SU-DHL-6 (cell line): ENCODE measurements around the gene PTPRN2.

Experiments used
- H2AFZ ChIP-seq: fragments of 200-600 bp; sonication (generic); 2 replicates; pipeline ENCODE4 v1.6.1; 2014; ENCODE audit warnings: low read depth, mild to moderate bottlenecking, moderate library complexity, mixed read lengths, antibody characterized with exemption, low read length; ENCODE audit not compliant: severe bottlenecking
- H3F3A ChIP-seq: fragments of 200-600 bp; shearing (Covaris generic); 2 replicates; pipeline ENCODE4 v1.6.0; 2016; ENCODE audit warnings: antibody characterized with exemption, mild to moderate bottlenecking; ENCODE audit not compliant: insufficient read depth
- H3K27ac ChIP-seq: fragments of 200-600 bp; sonication (generic); 2 replicates; pipeline ENCODE4 v1.5.1; 2016; ENCODE audit warnings: low read depth, mild to moderate bottlenecking, low read length, moderate library complexity, mixed read lengths
- H3K27me3 ChIP-seq: fragments of 200-600 bp; sonication (generic), shearing (Covaris generic); 2 replicates; pipeline ENCODE4 v1.6.0; 2014; ENCODE audit warnings: mild to moderate bottlenecking, low read length
- H3K36me3 ChIP-seq: fragments of 200-600 bp; sonication (generic); 2 replicates; pipeline ENCODE4 v1.6.1; 2014; ENCODE audit warnings: mild to moderate bottlenecking, low read length, mixed read lengths
- H3K4me2 ChIP-seq: fragments of 300-600, 200-600 bp; shearing (Covaris generic), sonication (generic); 2 replicates; pipeline ENCODE4 v1.6.0; 2014; ENCODE audit warnings: low read length, low read depth, mild to moderate bottlenecking; ENCODE audit not compliant: poor library complexity, severe bottlenecking
- H3K4me3 ChIP-seq: fragments of 200-600 bp; sonication (generic); 2 replicates; pipeline ENCODE4 v1.5.1; 2014; ENCODE audit warnings: antibody characterized with exemption, low read length, mild to moderate bottlenecking, mixed read lengths; ENCODE audit not compliant: insufficient read depth, poor library complexity, severe bottlenecking
- H3K79me2 ChIP-seq: fragments of 200-600 bp; sonication (generic); 2 replicates; pipeline ENCODE4 v1.6.1; 2014; ENCODE audit warnings: mild to moderate bottlenecking, low read length, moderate library complexity; ENCODE audit not compliant: insufficient read depth
- H3K9ac ChIP-seq: fragments of 200-600 bp; sonication (generic); 2 replicates; pipeline ENCODE4 v1.7.0; 2014; ENCODE audit warnings: mild to moderate bottlenecking, low read length
- H3K9me2 ChIP-seq: fragments of 200-600 bp; sonication (generic); replicated peaks from 2 replicates; pipeline ENCODE4 v1.6.1; 2014; ENCODE audit warnings: low read length; ENCODE audit not compliant: insufficient read depth
- H3K9me3 ChIP-seq: fragments of 200-600 bp; sonication (generic); 2 replicates; pipeline ENCODE4 v1.6.1; 2014; ENCODE audit warnings: low read length, mixed read lengths; ENCODE audit not compliant: insufficient read depth
- H4K20me1 ChIP-seq: fragments of 200-600 bp; sonication (generic); 2 replicates; pipeline ENCODE4 v1.6.1; 2014; ENCODE audit warnings: low read depth, mild to moderate bottlenecking, antibody characterized with exemption, low read length, moderate library complexity, mixed read lengths
- CTCF ChIP-seq: fragments of 200-600 bp; sonication (generic); IDR thresholded peaks from one replicate; pipeline ENCODE4 v1.5.1; 2017; ENCODE audit warnings: antibody characterized with exemption, mild to moderate bottlenecking, low read length, moderate library complexity; ENCODE audit not compliant: insufficient read depth, poor library complexity, severe bottlenecking
- EZH2phosphoT487 ChIP-seq: fragments of 200-600 bp; sonication (generic), shearing (Covaris generic); conservative IDR thresholded peaks from 2 replicates; pipeline ENCODE4 v1.6.1; 2018; ENCODE audit warnings: mild to moderate bottlenecking, antibody characterized with exemption, low read length, moderate library complexity, mixed read lengths

The PTPRN2 gene

DNA sequence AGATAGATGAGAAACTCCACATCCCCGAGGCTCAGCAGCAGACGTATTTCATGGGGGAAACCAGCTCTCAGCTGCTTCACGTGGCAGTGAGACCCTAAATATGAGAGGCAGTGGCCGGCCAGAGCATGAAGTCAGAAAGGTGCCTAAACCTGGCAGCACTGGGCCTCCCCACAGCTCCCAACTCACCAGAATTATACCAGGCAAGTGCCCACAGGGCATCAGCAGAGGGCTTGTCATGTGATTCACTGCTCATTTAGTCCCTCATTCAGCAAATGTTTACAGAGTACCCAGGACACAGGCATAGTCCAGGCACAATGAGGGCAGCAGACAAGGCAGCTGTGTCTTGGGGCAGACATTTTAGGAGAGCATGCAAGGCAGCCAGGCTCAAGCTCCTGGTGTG, 212.6 kb downstream of the PTPRN2 start:
- Histone ChIP-seq H3K9ac (no peak overlapping the region), H3K4me3 (no peak overlapping the region), H4K20me1 (no peaks in the 10 kb centered on the region), H3K79me2 (no peaks in the 10 kb centered on the region), H3K4me2 (no peak overlapping the region), H3K27me3 (no peaks in the 10 kb centered on the region), H3K36me3 (no peaks in the 10 kb centered on the region), H3F3A (no peaks in the 10 kb centered on the region), H3K9me3 (no peaks in the 10 kb centered on the region), H2AFZ (no peak overlapping the region), H3K27ac (no peak overlapping the region), H3K9me2 (no peaks in the 10 kb centered on the region)
- no peak for TF ChIP-seq CTCF
- no peak for TF ChIP-seq EZH2phosphoT487

DNA sequence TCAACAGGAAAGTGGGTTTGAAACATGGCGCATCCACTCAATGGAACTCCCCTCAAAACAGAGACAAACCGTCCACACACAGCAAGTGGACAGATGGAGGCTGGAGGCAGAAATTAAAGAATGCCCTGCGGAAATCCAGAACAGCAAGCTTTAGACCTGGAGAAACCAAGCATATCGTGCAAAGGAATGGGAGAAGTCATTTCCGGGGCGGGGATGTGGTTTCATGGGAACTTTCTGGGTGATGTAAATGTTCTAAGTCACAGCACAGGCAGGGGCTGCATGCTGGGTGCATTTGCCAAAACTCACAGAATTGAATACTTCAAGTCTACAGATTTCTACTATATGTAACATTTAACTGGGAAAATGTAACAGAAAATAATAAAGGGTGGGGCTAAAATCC, 213.0 kb downstream of the PTPRN2 start:
- H3F3A ChIP-seq, result no peaks in the 10 kb centered on the region
- no peak overlapping the region for H3K27ac ChIP-seq
- H3K9ac ChIP-seq, result no peak overlapping the region
- no peaks in the 10 kb centered on the region for H4K20me1 ChIP-seq
- H3K4me2 ChIP-seq, result no peak overlapping the region
- no peak overlapping the region for H3K4me3 ChIP-seq
- H3K9me3 ChIP-seq, result no peaks in the 10 kb centered on the region
- TF ChIP-seq CTCF, result no peak
- TF ChIP-seq EZH2phosphoT487, result no peak
- H3K9me2 ChIP-seq, result no peaks in the 10 kb centered on the region
- H2AFZ ChIP-seq, result no peak overlapping the region
- no peaks in the 10 kb centered on the region for H3K27me3 ChIP-seq
- no peaks in the 10 kb centered on the region for H3K79me2 ChIP-seq
- no peaks in the 10 kb centered on the region for H3K36me3 ChIP-seq

- Histone ChIP-seq H3K4me2 (no peak overlapping the region), H3K9ac (no peak overlapping the region), H4K20me1 (no peaks in the 10 kb centered on the region), H3F3A (no peaks in the 10 kb centered on the region), H3K79me2 (no peaks in the 10 kb centered on the region), H3K27ac (no peak overlapping the region), H3K36me3 (no peaks in the 10 kb centered on the region), H3K9me2 (no peaks in the 10 kb centered on the region), H3K9me3 (no peaks in the 10 kb centered on the region), H2AFZ (no peak overlapping the region), H3K4me3 (no peak overlapping the region), H3K27me3 (no peaks in the 10 kb centered on the region)
- TF ChIP-seq EZH2phosphoT487 (no peak), CTCF (no peak)
These were observed 213.5 kb downstream of the PTPRN2 start for GRCh38 chr7:158374146-158374545.

GRCh38 chr7:158373476-158374133, 214.0 kb downstream of the PTPRN2 start:
- H3K9me2 ChIP-seq, result no peaks in the 10 kb centered on the region
- no peak overlapping the region for H3K9ac ChIP-seq
- no peaks in the 10 kb centered on the region for H3K36me3 ChIP-seq
- TF ChIP-seq EZH2phosphoT487 (no peak), CTCF (no peak)
- no peaks in the 10 kb centered on the region for H3K9me3 ChIP-seq
- no peaks in the 10 kb centered on the region for H4K20me1 ChIP-seq
- no peaks in the 10 kb centered on the region for H3K79me2 ChIP-seq
- no peak overlapping the region for H3K4me3 ChIP-seq
- no peaks in the 10 kb centered on the region for H3K27me3 ChIP-seq
- H3F3A ChIP-seq, result no peaks in the 10 kb centered on the region
- no peak overlapping the region for H3K4me2 ChIP-seq
- no peak overlapping the region for H2AFZ ChIP-seq
- no peak overlapping the region for H3K27ac ChIP-seq
